Stimulated activated CD4-positive, alpha-beta T cell treated with anti-CD3 and anti-CD28 coated beads, Interleukin-15, amount 100 ng/mL, for 48 hours (primary cell): ENCODE results near the gene ADIPOR2.

ENCODE experiments used
- DNase-seq, 2 donors: peaks; one replicate each; pipeline ENCODE4 v3.0.0-alpha.2; 2020; ENCODE audit warnings: low read depth in 2 of 2

The ADIPOR2 gene

GRCh38 chr12:1830401-1830845 is 139.6 kb downstream of the ADIPOR2 start:
- no peak for DNase-seq

DNA sequence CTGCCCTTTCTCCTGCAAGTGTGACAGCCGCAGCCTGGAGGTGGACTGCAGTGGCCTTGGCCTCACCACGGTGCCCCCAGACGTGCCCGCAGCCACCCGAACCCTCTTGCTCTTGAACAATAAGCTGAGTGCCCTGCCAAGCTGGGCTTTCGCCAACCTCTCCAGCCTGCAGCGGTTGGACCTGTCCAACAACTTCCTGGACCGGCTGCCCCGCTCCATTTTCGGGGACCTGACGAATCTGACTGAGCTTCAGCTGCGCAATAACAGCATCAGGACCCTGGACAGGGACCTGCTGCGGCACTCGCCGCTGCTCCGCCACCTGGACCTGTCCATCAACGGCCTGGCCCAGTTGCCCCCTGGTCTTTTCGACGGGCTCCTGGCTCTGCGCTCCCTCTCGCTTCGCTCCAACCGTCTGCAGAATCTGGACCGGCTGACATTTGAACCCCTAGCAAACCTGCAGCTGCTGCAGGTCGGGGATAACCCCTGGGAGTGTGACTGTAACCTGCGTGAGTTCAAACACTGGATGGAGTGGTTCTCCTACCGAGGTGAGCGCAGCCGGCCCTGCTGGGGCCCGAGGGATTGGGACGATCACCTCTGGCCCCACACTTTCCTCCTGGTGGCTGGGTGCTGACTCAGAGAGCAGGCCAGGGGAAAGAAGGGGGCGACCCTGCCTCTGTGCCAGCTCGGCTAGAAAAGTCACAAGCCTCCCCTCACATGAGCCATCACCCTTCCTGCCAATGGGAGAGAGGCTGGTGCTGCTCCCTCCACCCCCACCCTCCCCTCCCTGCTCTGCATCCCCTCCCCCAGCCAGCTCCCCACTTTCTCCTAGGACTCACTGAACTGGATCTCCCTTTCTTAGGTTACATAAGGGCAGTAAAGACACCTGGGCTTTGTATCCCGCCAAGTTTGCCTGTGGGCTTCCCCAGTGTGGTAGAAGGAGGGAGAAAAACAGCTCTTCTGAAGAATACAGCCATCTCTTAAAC is 140.4 kb downstream of the ADIPOR2 start:
- DNase-seq: peak in 1 of 2 donors; percentile 9

GRCh38 chr12:1832801-1833595 is 142.1 kb downstream of the ADIPOR2 start:
- DNase-seq: no peak

- DNase-seq: no peak
These were observed 142.7 kb downstream of the ADIPOR2 start for GRCh38 chr12:1833596-1834028.

DNA sequence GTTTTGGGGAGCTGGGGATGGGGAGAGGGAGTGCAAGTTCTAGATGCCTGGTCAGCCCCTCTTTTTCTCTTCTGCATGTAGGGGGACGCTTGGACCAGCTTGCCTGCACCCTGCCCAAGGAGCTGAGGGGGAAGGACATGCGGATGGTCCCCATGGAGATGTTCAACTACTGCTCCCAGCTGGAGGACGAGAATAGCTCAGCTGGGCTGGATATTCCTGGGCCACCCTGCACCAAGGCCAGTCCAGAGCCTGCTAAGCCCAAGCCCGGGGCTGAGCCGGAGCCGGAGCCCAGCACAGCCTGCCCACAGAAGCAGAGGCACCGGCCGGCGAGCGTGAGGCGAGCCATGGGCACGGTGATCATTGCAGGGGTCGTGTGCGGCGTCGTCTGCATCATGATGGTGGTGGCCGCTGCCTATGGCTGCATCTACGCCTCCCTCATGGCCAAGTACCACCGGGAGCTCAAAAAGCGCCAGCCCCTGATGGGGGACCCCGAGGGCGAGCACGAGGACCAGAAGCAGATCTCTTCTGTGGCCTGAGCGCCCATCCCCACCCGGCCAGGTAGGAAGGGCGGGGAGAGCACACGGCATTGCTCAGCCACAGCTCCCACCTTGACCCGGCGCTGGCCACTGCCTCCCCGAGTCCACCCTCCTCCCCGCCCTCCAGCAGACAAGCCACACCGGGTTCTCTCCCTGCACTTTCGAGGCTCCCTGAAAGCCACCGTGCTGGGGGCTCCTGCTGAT is 143.5 kb downstream of the ADIPOR2 start:
- no peak for DNase-seq

DNA sequence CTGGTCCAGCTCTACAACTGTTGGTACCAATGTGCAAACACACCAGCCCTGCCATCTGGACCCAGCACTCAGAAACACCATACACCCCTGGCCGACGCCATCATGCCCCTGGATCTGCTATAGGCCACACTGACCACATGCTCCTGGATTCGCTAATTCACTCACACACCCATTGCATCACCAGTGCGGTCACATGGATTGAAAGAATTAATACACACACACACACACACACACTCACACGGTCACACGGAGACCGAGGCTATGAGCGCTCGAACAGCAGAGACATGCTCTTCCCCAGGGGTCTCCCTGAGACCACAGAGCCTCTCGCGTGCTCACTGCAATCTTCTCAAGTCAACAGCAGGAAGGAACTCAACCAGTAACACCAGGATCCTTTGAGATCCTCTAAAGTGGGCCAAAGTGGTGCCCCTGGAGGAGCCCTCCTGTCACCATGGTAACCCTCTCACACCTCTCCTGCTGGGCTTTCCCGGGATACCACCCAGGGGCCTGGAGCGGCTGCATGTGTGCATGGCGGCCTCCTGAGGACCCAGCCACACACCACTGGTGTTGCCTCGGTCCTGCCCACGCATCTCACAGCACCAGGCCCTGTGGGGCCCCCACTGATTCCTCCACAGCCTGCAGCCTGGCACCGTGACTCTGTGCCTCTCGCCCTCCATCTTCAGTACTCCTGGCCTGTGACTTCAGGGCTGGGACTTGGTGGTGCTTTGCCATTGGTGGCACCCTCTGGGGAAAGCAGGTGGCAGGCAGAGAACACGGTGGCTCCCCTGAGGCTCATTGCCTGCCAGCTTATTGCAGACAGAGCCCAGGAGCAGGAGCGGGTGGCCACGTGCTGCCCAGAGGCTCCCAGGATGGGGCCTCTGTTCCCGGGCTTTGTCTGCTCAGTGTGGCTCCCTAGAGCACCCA is 144.6 kb downstream of the ADIPOR2 start:
- DNase-seq: no peak

DNA sequence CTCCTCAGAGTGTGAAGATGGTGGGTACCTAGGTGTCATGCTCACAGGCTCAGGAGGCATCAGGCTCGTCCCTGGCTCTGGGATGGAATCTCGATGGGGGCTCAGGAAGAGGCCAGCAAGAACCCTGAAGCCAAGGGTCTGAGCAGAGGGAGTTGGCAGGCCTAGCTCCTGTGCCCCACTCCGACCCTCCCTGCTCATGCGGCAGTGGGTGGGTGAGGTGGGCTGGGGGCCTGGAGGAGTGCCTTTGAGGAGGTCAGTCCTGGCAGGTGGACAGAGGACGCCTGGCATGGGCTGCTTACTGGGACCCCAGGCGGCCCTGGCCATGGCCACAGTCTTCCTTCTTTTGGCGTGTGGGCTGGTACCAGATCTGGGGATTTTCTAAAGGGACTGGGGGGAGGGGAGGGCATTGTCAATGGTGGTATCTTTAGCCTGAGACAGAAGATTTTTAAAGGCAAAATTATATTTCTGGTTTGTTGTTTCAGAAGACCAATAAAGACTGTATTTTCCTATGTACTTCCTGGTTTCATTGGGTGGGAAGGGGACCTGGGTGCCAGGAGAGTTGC is 145.5 kb downstream of the ADIPOR2 start:
- no peak for DNase-seq

DNA sequence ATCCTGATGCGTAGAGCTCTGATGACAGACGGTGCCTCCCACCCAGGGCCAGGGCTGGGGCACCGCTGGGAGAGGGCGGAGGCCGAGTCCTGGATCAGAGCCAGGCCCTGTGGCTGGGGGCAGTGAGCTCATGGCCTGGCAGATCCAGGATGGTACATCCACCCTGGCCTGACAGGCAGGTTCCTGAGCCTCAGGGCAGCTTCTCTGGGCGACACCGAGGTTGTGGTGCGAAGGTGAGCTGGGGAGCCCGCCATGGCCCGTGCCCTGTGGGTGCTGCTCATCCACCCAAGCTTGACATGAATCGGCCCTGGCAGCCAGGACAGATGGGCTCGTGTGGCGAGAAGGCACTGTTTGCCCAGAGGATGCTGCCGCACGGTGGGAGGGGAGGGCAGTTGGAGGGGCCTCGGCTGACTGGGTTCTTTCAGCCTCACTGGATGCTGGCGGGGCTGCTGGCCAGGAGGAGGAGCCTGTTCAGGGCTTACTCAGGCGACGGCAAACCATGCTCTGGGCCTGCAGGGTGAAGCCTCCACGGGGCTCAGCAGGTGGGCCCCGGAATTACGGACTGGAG is 146.1 kb downstream of the ADIPOR2 start:
- DNase-seq: no peak

GRCh38 chr12:1837541-1838204 is 146.8 kb downstream of the ADIPOR2 start:
- DNase-seq: no peak
